Neural cell (in vitro differentiated cells): Measurements from ENCODE around the gene ZNF512B.

Source experiments
- MXI1 ChIP-seq: fragments of 450-650 bp; conservative IDR thresholded peaks from 2 replicates; pipeline ENCODE4 v1.6.1; 2014; ENCODE audit warnings: antibody characterized with exemption, mild to moderate bottlenecking; ENCODE audit not compliant: poor library complexity, severe bottlenecking
- RAD21 ChIP-seq: fragments of 450-650 bp; conservative IDR thresholded peaks from 2 replicates; pipeline ENCODE4 v1.6.1; 2014; ENCODE audit warnings: antibody characterized with exemption, mild to moderate bottlenecking, moderate library complexity
- TF ChIP-seq, protein P1 (sequence below): fragments of 450-650 bp; IDR thresholded peaks from 2 replicates; pipeline ENCODE4 v1.5.1; 2014; ENCODE audit warnings: antibody characterized with exemption, mild to moderate bottlenecking, moderate library complexity; ENCODE audit not compliant: poor library complexity, severe bottlenecking

DNA sequence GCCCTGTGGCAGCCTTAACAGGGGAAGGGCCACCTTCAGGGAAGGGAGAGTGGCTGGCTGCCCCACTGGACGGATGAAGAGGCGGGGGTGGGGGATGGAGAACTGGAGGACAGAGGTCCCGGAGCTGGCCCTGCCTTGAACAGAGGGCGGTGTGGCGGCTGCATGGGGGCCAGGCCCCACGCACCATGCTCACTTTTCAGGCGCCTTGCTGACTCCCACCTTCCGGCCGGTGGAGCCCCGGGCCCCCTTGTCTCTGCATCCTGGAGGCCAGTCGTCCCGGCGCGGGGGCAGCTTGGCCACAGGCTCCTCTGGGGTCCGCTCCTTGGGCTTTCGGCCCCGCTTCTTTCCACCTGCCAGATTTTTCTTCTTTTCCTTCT, 10.0 kb downstream of the ZNF512B start:
- TF ChIP-seq MXI1 (no peak), RAD21 (no peak)
- TF ChIP-seq, protein P1, sequence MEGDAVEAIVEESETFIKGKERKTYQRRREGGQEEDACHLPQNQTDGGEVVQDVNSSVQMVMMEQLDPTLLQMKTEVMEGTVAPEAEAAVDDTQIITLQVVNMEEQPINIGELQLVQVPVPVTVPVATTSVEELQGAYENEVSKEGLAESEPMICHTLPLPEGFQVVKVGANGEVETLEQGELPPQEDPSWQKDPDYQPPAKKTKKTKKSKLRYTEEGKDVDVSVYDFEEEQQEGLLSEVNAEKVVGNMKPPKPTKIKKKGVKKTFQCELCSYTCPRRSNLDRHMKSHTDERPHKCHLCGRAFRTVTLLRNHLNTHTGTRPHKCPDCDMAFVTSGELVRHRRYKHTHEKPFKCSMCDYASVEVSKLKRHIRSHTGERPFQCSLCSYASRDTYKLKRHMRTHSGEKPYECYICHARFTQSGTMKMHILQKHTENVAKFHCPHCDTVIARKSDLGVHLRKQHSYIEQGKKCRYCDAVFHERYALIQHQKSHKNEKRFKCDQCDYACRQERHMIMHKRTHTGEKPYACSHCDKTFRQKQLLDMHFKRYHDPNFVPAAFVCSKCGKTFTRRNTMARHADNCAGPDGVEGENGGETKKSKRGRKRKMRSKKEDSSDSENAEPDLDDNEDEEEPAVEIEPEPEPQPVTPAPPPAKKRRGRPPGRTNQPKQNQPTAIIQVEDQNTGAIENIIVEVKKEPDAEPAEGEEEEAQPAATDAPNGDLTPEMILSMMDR, result no peak
